ENCODE measurements around the gene SYS1.
A peak's percentile ranks its signal among the peaks of the same experiment; 100 is the strongest.

SYS1 gene

GRCh38 chr20:45415822-45416637 is 53.1 kb downstream of the SYS1 start, which contains the start of gene PIGT:
PIGT (plus strand) TSS chr20:45416141; CDS start chr20:45416157, 16 bp downstream.
- DNase-seq (ENCODE audit: low read depth, low spot score), result peak; percentile 82

- no peak for DNase-seq (ENCODE audit: low read depth, low spot score)
These were observed 54.0 kb downstream of the SYS1 start for GRCh38 chr20:45416917-45417316.

All from activated CD4-positive, CD25-positive, alpha-beta regulatory T cell treated with anti-CD3 and anti-CD28 coated beads, Interleukin-2, amount 50 U/mL, for 16 hours (primary cell).